Right lobe of liver (tissue), 6 donors: Measurements from ENCODE around the gene CEP85L. TPM values are rescaled to one million over a fixed set of nuclear protein-coding genes. Genes with fewer than 3 reads are reported as not detected.

Source experiments
- ATAC-seq, 4 donors: fragments of 200-7000 bp; cut with Tn5 transposase; one replicate each; pipeline ENCODE4 v1.9.1; 2020; ENCODE audit warnings: mild to moderate bottlenecking in 4 of 4, moderate library complexity in 4 of 4
- DNase-seq, 3 donors: peaks; one replicate each; pipeline ENCODE4 v3.0.0-alpha.2; 2020
- H3K27ac ChIP-seq, 3 donors: fragments of 200-600 bp; one replicate each; pipeline ENCODE4 v1.8.0; 2022
- H3K27me3 ChIP-seq, 2 donors: fragments of 200-600 bp; one replicate each; pipeline ENCODE4 v1.8.0; 2022
- H3K36me3 ChIP-seq, 4 donors: fragments of 200-600 bp; sonication (generic) in 1 of 4; one replicate each; pipeline versions ENCODE4 v1.5.1 to v1.8.0; 2017 to 2022; ENCODE audit warnings: control low read depth in 1 of 4
- H3K4me1 ChIP-seq, 4 donors: fragments of 200-600 bp; sonication (generic) in 1 of 4; one replicate each; pipeline versions ENCODE4 v1.5.1 to v1.8.0; 2017 to 2022; ENCODE audit warnings: control low read depth in 1 of 4
- H3K4me3 ChIP-seq, 3 donors: fragments of 200-600 bp; one replicate each; pipeline ENCODE4 v1.8.0; 2022
- H3K9me3 ChIP-seq, 4 donors: fragments of 200-600 bp; sonication (generic) in 1 of 4; one replicate each; pipeline versions ENCODE4 v1.5.1 to v1.8.0; 2017 to 2022; ENCODE audit warnings: control low read depth in 1 of 4
- CTCF ChIP-seq, 4 donors: fragments of 200-600 bp in 3 of 4; fragments of 450-650 bp in 1 of 4; IDR thresholded peaks; one replicate each; pipeline versions ENCODE4 v1.5.1 to v1.8.0; 2016 to 2022; ENCODE audit warnings: antibody characterized with exemption in 4 of 4, mild to moderate bottlenecking in 2 of 4
- POLR2A ChIP-seq: fragments of 450-650 bp; IDR thresholded peaks from one replicate; pipeline ENCODE4 v1.6.1; 2017; ENCODE audit warnings: antibody characterized with exemption, mild to moderate bottlenecking
- WGBS: methylation state at CpG from one replicate; pipeline ENCODE4 v1.1.6; 2018; ENCODE audit warnings: low coverage, low lambda C conversion rate; ENCODE audit not compliant: insufficient coverage; ENCODE audit errors: missing lambda C conversion rate; 5-methylcytosine and 5-hydroxymethylcytosine counted together
- intact Hi-C, 2 donors: fragments of 100-400 bp; cut with DNase I; formaldehyde crosslinking; loops; one replicate each; pipeline versions ENCODE4 v1.11.2 to v1.14.1; 2022
- total RNA-seq, 6 experiments: library from RNA; depleted of rRNA in 2 of 6; stranded (reverse); fragments of >200 nt in 2 of 6; fragmentation: NEBNext Ultra II Directional in 3 of 6; extraction: Animal tissue kit (Norgen Biotek cat#: 25700) in 3 of 6; gene quantifications; one replicate each; pipeline versions ENCODE4 v1.1.0 to v1.2.4, GENCODE V29; 2016 to 2023
- donor health status: DM: no; HTN: yes; CAD: no.
- donor health status: DM: no; HTN: no; CAD: no.
- donor health status: DM: no; HTN: no; CAD: no.
- donor health status: DM: no; HTN: yes; CAD: no.
- donor health status: DM: no; HTN: yes; CAD: no.

Gene CEP85L
- total RNA-seq, 6 experiments from 2014 or later = 2.9 to 8.7 (median 4.1) TPM

GRCh38 chr6:118679327-118679901 lies 28.0 kb upstream of the CEP85L start:
- TF ChIP-seq CTCF (IDR thresholded peaks at IDR 0.05) (no peak), POLR2A (no peak)
- DNase-seq = no peak
- no peaks in the 10 kb centered on the region for H3K27me3 ChIP-seq
- no peaks in the 10 kb centered on the region for H3K36me3 ChIP-seq
- 43% methylated on average over 1 of the region's 1 CpG for WGBS
- H3K4me3 ChIP-seq = no peak overlapping the region
- H3K9me3 ChIP-seq = no peaks in the 10 kb centered on the region
- intact Hi-C loops = no loop called here
- H3K4me1 ChIP-seq = no peaks in the 10 kb centered on the region
- ATAC-seq = no peak
- H3K27ac ChIP-seq = no peak overlapping the region

DNA sequence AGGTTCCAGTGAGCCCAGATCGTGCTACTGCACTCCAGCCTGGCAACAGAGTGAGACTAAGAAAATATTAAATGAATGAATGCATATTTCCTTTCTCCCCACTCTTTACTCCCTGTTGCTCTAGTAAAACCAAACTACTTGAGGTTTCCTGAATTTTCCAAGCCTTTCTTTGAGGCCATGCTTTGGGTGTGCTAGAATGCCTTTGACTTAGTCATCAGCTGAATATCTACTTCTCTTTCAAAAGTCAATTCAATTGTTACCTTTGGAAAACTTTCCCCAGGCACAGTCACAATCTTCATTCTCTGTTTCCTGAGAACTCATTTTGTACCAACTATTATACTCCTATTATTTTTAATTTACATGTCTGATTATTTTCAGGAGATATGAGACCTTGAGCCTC lies 27.5 kb upstream of the CEP85L start:
- DNase-seq = no peak
- no CpG with 5 or more reads among the region's 1 CpG for WGBS
- ATAC-seq = no peak
- no peaks in the 10 kb centered on the region for H3K27me3 ChIP-seq
- intact Hi-C loops = no loop called here
- H3K9me3 ChIP-seq = no peaks in the 10 kb centered on the region
- H3K27ac ChIP-seq = no peak overlapping the region
- H3K36me3 ChIP-seq = no peaks in the 10 kb centered on the region
- H3K4me1 ChIP-seq = no peaks in the 10 kb centered on the region
- H3K4me3 ChIP-seq = no peak overlapping the region
- TF ChIP-seq CTCF (IDR thresholded peaks at IDR 0.05) = no peak
- no peak for TF ChIP-seq POLR2A

- TF ChIP-seq POLR2A (no peak), CTCF (IDR thresholded peaks at IDR 0.05) (no peak)
- H3K27ac ChIP-seq = no peak overlapping the region
- H3K36me3 ChIP-seq = no peaks in the 10 kb centered on the region
- H3K27me3 ChIP-seq = no peaks in the 10 kb centered on the region
- 20% methylated on average over 4 of the region's 4 CpGs for WGBS
- H3K4me3 ChIP-seq = no peak overlapping the region
- intact Hi-C loops = no loop called here
- no peaks in the 10 kb centered on the region for H3K4me1 ChIP-seq
- DNase-seq = no peak
- H3K9me3 ChIP-seq = no peaks in the 10 kb centered on the region
- no peak for ATAC-seq
These were observed 25.8 kb upstream of the CEP85L start for GRCh38 chr6:118677193-118677592.

GRCh38 chr6:118675225-118675624 lies 23.8 kb upstream of the CEP85L start:
- Histone ChIP-seq H3K4me1 (no peaks in the 10 kb centered on the region), H3K36me3 (no peaks in the 10 kb centered on the region), H3K4me3 (no peak overlapping the region), H3K27ac (no peak overlapping the region), H3K9me3 (no peaks in the 10 kb centered on the region), H3K27me3 (no peaks in the 10 kb centered on the region)
- DNase-seq = no peak
- TF ChIP-seq CTCF (IDR thresholded peaks at IDR 0.05) = no peak
- no peak for TF ChIP-seq POLR2A
- WGBS = 87% methylated on average over 1 of the region's 1 CpG
- no peak for ATAC-seq
- intact Hi-C loops = no loop called here

- H3K9me3 ChIP-seq = no peaks in the 10 kb centered on the region
- no peaks in the 10 kb centered on the region for H3K36me3 ChIP-seq
- H3K4me3 ChIP-seq = no peak overlapping the region
- TF ChIP-seq POLR2A (no peak), CTCF (IDR thresholded peaks at IDR 0.05) (no peak)
- no peak for ATAC-seq
- no peak overlapping the region for H3K27ac ChIP-seq
- WGBS = 86% methylated on average over 1 of the region's 1 CpG
- no peaks in the 10 kb centered on the region for H3K27me3 ChIP-seq
- DNase-seq = no peak
- H3K4me1 ChIP-seq = no peaks in the 10 kb centered on the region
- intact Hi-C loops = no loop called here
These were observed 23.4 kb upstream of the CEP85L start for GRCh38 chr6:118674772-118675171.
